H54 (cell line): Measurements from ENCODE around the gene IRS2.
A peak's percentile ranks its signal among the peaks of the same experiment; 100 is the strongest.

Experiments used
- DNase-seq: peaks from one replicate; pipeline ENCODE4 v3.0.0; 2011; ENCODE audit warnings: low spot score, mixed read lengths; ENCODE audit not compliant: insufficient read length
- FAIRE-seq: peaks from 3 replicates; lab custom pipeline; 2011; peaks lifted over from hg19 to GRCh38; lab: Jason Lieb, UNC
- POLR2A ChIP-seq: IDR thresholded peaks from 2 replicates; pipeline ENCODE4 v1.6.1; 2011; ENCODE audit warnings: low read depth, mild to moderate bottlenecking, low read length

IRS2 gene

GRCh38 chr13:109730812-109731335, 55.5 kb downstream of the IRS2 start:
- DNase-seq = no peak
- TF ChIP-seq POLR2A = no peak
- FAIRE-seq = no peak

GRCh38 chr13:109728791-109729731, 57.3 kb downstream of the IRS2 start:
- peak; percentile 58 for FAIRE-seq
- no peak for DNase-seq
- TF ChIP-seq POLR2A = no peak

DNA sequence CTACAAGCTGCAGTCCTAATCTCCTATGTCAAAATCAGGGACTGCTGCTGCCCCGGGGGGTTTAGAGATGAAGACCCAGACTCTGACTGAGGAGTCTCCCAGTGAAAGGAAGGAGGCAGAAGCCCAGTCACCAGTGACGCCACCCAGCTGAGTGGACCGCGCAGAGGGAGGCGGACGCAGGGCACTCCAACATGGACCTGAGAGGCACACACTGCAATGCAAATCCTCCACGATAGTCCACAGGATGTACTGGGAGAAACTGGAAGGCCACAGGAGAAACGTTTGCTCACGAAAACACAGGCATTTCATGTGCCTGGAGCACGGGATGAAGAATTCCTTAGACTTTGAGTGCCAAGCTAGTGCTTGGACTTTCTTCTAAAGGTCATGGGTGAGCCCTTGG, 58.3 kb downstream of the IRS2 start:
- TF ChIP-seq POLR2A = no peak
- DNase-seq = no peak
- FAIRE-seq = no peak

DNA sequence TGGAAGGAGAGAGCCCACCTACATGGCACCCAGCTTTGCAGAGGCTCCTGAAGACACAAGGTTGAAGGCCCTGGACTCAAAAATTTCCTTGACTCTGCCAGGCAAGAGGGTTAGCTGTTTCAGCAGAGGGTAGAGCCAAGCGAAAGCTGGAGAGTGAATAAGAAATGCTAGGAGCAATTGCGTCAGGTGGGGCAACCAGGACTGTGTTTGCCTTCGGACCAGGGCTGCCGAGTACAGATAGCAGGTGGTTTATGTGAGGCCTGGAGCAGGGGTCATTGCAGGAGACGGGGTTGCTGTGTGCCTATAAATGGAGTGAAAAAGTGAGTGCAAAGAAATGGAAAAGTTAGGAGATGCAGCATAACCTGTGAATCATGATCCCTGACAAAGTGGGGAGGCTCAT, 59.1 kb downstream of the IRS2 start:
- no peak for DNase-seq
- no peak for FAIRE-seq
- TF ChIP-seq POLR2A = no peak

DNA sequence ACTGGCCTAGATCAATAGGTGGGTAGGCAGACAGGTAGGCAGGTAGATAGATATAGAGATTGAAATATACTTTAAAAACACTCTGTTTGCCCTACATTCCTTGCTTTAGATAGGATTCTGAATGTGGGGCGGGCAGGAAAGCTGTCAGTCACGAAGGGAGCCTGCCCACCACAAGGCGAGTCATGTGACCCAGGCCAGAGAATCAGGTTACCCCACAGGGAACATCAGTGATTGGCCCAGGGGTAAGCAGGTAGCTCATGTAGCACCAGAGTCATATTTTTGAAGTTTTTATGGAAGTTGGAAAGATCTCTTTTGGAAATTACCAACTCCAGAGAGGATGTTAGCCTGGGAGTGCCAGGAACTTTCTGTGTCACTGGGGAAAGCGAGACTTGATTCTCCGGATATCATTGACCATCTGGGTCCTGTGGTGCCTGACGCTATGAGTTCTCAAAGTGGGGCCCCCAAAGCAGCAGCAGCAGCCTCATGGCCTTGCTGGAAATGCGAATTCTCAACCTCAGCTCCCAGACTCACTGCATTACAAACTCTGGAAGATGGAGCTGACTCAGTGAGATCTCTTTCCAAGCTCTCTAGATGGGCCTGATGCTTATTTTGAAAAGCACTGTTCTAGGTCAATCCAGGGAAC, 60.3 kb downstream of the IRS2 start:
- DNase-seq = no peak
- no peak for TF ChIP-seq POLR2A
- FAIRE-seq = no peak

- TF ChIP-seq POLR2A = no peak
- no peak for FAIRE-seq
- DNase-seq = no peak
These were observed 61.1 kb downstream of the IRS2 start for GRCh38 chr13:109725297-109725696.

DNA sequence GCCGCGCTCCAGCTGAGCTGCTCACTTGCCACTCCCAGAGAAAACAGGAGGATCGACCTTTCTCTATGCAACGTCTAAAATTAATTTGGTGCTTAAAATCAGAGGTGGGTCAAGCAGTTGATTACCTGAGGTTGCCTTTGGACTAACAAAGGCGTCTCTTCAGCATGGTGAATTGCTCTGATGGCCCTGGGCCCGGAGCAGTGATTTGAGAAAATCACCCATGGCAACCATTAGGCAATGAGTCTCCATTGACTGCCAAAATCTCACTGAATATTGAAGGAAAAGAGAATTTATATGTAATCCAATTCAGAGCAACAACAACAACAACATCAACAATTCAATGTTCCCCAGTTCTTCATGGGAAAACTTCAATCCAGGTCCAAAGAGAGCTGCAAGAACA, 61.8 kb downstream of the IRS2 start:
- no peak for TF ChIP-seq POLR2A
- no peak for DNase-seq
- FAIRE-seq = no peak

- DNase-seq = no peak
- peak; percentile 30 for FAIRE-seq
- TF ChIP-seq POLR2A = no peak
These were observed 63.3 kb downstream of the IRS2 start for GRCh38 chr13:109723046-109723445.

- no peak for TF ChIP-seq POLR2A
- no peak for FAIRE-seq
- DNase-seq = no peak
These were observed 64.3 kb downstream of the IRS2 start for GRCh38 chr13:109722068-109722467.

GRCh38 chr13:109720758-109721184, 65.6 kb downstream of the IRS2 start:
- DNase-seq = no peak

DNA sequence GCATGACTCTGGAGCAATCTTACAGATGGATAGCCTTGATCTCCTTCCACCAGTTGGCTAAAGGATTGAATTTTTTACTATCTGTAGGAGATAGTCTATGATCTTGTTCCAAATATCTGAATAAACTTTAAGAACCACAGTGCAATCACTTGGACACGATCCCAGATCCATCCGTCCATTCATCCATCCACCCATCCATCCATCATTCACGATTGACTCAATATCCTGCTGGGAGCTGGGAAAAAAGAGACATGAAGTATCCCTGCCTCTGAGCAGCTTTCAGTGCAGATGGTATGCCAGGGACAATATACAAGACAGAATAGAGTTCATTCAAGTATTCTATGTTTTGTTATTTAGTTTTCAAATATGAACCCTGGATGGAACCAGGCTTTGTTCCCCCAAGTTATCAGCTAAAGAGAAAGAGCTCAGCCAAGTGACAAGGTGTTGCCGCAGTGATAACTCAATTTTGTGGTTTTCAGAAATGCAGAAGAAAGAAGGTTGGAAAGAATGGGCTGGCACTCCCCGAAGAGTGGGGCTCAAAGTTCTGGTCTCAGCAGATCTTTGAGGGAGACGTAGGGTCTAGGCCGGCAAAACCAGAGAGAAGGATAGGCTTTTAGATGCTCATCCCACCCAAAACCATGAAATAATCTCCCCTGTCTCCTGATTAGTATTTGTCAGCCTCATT, 66.3 kb downstream of the IRS2 start:
- DNase-seq (no peak), FAIRE-seq (no peak)

More at GRCh38 chr13:109720758-109721184, 65.6 kb downstream of the IRS2 start:
- peak; percentile 33 for FAIRE-seq
- no peak for TF ChIP-seq POLR2A

GRCh38 chr13:109718726-109719125, 67.7 kb downstream of the IRS2 start:
- FAIRE-seq (peak; percentile 27), DNase-seq (no peak)
- TF ChIP-seq POLR2A = no peak

More for the DNA sequence above, 66.3 kb downstream of the IRS2 start:
- TF ChIP-seq POLR2A = no peak

GRCh38 chr13:109717686-109718085, 68.7 kb downstream of the IRS2 start:
- no peak for TF ChIP-seq POLR2A
- DNase-seq (no peak), FAIRE-seq (peak; percentile 11)
